ENCODE results near the gene SLC15A4.
"Not testable (repeated sequence)": the region's sequence is repeated elsewhere in the genome, so short reads cannot be mapped to it uniquely, and the experiment has no call there.

Gene SLC15A4

GRCh38 chr12:128844031-128844635 lies 20.4 kb upstream of the SLC15A4 start:
- peak; percentile 20 for DNase-seq (ENCODE audit: low spot score)

- no peak for DNase-seq (ENCODE audit: low spot score)
Observed at GRCh38 chr12:128843538-128843937, 19.8 kb upstream of the SLC15A4 start.

- DNase-seq (ENCODE audit: low spot score) = no peak
Observed at GRCh38 chr12:128842579-128842978, 18.8 kb upstream of the SLC15A4 start.

GRCh38 chr12:128840862-128841468 lies 17.2 kb upstream of the SLC15A4 start:
- DNase-seq (ENCODE audit: low spot score) = no peak

- not testable (repeated sequence) for DNase-seq (ENCODE audit: low spot score)
Observed at GRCh38 chr12:128839885-128840284, 16.1 kb upstream of the SLC15A4 start.

GRCh38 chr12:128833418-128833817 lies 9.7 kb upstream of the SLC15A4 start:
- DNase-seq (ENCODE audit: low spot score) = no peak

- DNase-seq (ENCODE audit: low spot score) = peak; percentile 72
Observed at GRCh38 chr12:128830505-128830893, 6.7 kb upstream of the SLC15A4 start.

GRCh38 chr12:128829861-128830504 lies 6.2 kb upstream of the SLC15A4 start:
- DNase-seq (ENCODE audit: low spot score) = peak; percentile 71

- DNase-seq (ENCODE audit: low spot score) = no peak
Observed at GRCh38 chr12:128827724-128828123, 4.0 kb upstream of the SLC15A4 start.

- no peak for DNase-seq (ENCODE audit: low spot score)
Observed at GRCh38 chr12:128825835-128826234, 2.1 kb upstream of the SLC15A4 start.

- no peak for DNase-seq (ENCODE audit: low spot score)
Observed at GRCh38 chr12:128823216-128823915, 392 bp downstream of the SLC15A4 start.

GRCh38 chr12:128820723-128821432 lies 2.9 kb downstream of the SLC15A4 start:
- no peak for DNase-seq (ENCODE audit: low spot score)

GRCh38 chr12:128820253-128820652 lies 3.5 kb downstream of the SLC15A4 start:
- no peak for DNase-seq (ENCODE audit: low spot score)

GRCh38 chr12:128819293-128820144 lies 4.2 kb downstream of the SLC15A4 start:
- DNase-seq (ENCODE audit: low spot score) = no peak

GRCh38 chr12:128818065-128819022 lies 5.4 kb downstream of the SLC15A4 start:
- no peak for DNase-seq (ENCODE audit: low spot score)

- no peak for DNase-seq (ENCODE audit: low spot score)
Observed at GRCh38 chr12:128817111-128818015, 6.4 kb downstream of the SLC15A4 start.

GRCh38 chr12:128816643-128816920 lies 7.2 kb downstream of the SLC15A4 start:
- DNase-seq (ENCODE audit: low spot score) = no peak

GRCh38 chr12:128815779-128816642 lies 7.7 kb downstream of the SLC15A4 start:
- no peak for DNase-seq (ENCODE audit: low spot score)

All from activated CD4-positive, alpha-beta T cell treated with anti-CD3 and anti-CD28 coated beads, Interleukin-2, Interleukin-4, amounts not matched to agents 100 ng/mL and 50 ng/mL, durations not matched to agents 16 hours and 8 hours (primary cell).